ENCODE measurements around the gene SEMA4D.

Gene SEMA4D

GRCh38 chr9:89361816-89362646 lies 135.9 kb downstream of the SEMA4D start:
- no peak overlapping the region for H3K4me3 ChIP-seq (ENCODE audit: low read length)
- TF ChIP-seq ZNF274 (IDR thresholded peaks at IDR 0.05; ENCODE audit: low read depth, low read length) = no peak

- TF ChIP-seq ZNF274 (IDR thresholded peaks at IDR 0.05; ENCODE audit: low read depth, low read length) = no peak
Observed at GRCh38 chr9:89361031-89361430, 136.9 kb downstream of the SEMA4D start.

GRCh38 chr9:89360465-89360864 lies 137.4 kb downstream of the SEMA4D start:
- TF ChIP-seq ZNF274 (IDR thresholded peaks at IDR 0.05; ENCODE audit: low read depth, low read length) = no peak

More at GRCh38 chr9:89361031-89361430, 136.9 kb downstream of the SEMA4D start:
- H3K4me3 ChIP-seq (ENCODE audit: low read length) = no peak overlapping the region

GRCh38 chr9:89359751-89360261 lies 138.1 kb downstream of the SEMA4D start:
- TF ChIP-seq ZNF274 (IDR thresholded peaks at IDR 0.05; ENCODE audit: low read depth, low read length) = no peak

More at GRCh38 chr9:89360465-89360864, 137.4 kb downstream of the SEMA4D start:
- H3K4me3 ChIP-seq (ENCODE audit: low read length) = no peak overlapping the region

GRCh38 chr9:89358985-89359384 lies 138.9 kb downstream of the SEMA4D start:
- no peak for TF ChIP-seq ZNF274 (IDR thresholded peaks at IDR 0.05; ENCODE audit: low read depth, low read length)
- no peak overlapping the region for H3K4me3 ChIP-seq (ENCODE audit: low read length)

More at GRCh38 chr9:89359751-89360261, 138.1 kb downstream of the SEMA4D start:
- no peak overlapping the region for H3K4me3 ChIP-seq (ENCODE audit: low read length)

GRCh38 chr9:89358376-89358916 lies 139.5 kb downstream of the SEMA4D start:
- no peak for TF ChIP-seq ZNF274 (IDR thresholded peaks at IDR 0.05; ENCODE audit: low read depth, low read length)
- no peak overlapping the region for H3K4me3 ChIP-seq (ENCODE audit: low read length)

- TF ChIP-seq ZNF274 (IDR thresholded peaks at IDR 0.05; ENCODE audit: low read depth, low read length) = no peak
- no peak overlapping the region for H3K4me3 ChIP-seq (ENCODE audit: low read length)
Observed at GRCh38 chr9:89357331-89358197, 140.3 kb downstream of the SEMA4D start.

- TF ChIP-seq ZNF274 (IDR thresholded peaks at IDR 0.05; ENCODE audit: low read depth, low read length) = no peak
- no peak overlapping the region for H3K4me3 ChIP-seq (ENCODE audit: low read length)
Observed at GRCh38 chr9:89356782-89357181, 141.1 kb downstream of the SEMA4D start.

- no peak for TF ChIP-seq ZNF274 (IDR thresholded peaks at IDR 0.05; ENCODE audit: low read depth, low read length)
- H3K4me3 ChIP-seq (ENCODE audit: low read length) = no peak overlapping the region
Observed at GRCh38 chr9:89354471-89354870, 143.4 kb downstream of the SEMA4D start.

GRCh38 chr9:89353989-89354388 lies 143.9 kb downstream of the SEMA4D start:
- H3K4me3 ChIP-seq (ENCODE audit: low read length) = no peak overlapping the region
- TF ChIP-seq ZNF274 (IDR thresholded peaks at IDR 0.05; ENCODE audit: low read depth, low read length) = no peak

GRCh38 chr9:89352874-89353649 lies 144.9 kb downstream of the SEMA4D start:
- TF ChIP-seq ZNF274 (IDR thresholded peaks at IDR 0.05; ENCODE audit: low read depth, low read length) = no peak
- no peak overlapping the region for H3K4me3 ChIP-seq (ENCODE audit: low read length)

GRCh38 chr9:89352451-89352850 lies 145.5 kb downstream of the SEMA4D start:
- no peak for TF ChIP-seq ZNF274 (IDR thresholded peaks at IDR 0.05; ENCODE audit: low read depth, low read length)
- no peak overlapping the region for H3K4me3 ChIP-seq (ENCODE audit: low read length)

- no peak for TF ChIP-seq ZNF274 (IDR thresholded peaks at IDR 0.05; ENCODE audit: low read depth, low read length)
Observed at GRCh38 chr9:89351584-89352300, 146.2 kb downstream of the SEMA4D start.

More at GRCh38 chr9:89351584-89352300, 146.2 kb downstream of the SEMA4D start:
- H3K4me3 ChIP-seq (ENCODE audit: low read length) = no peak overlapping the region
